SK-MEL-5 (cell line): ENCODE results near the gene MCRIP2. TPM values are rescaled to one million over a fixed set of nuclear protein-coding genes. Genes with fewer than 3 reads are reported as not detected.

Experiments
- DNase-seq: peaks from one replicate; pipeline ENCODE4 v3.0.0-alpha.2; 2016; ENCODE audit warnings: low read depth, low spot score
- in situ Hi-C: cut with HindIII; loops from 2 replicates; pipeline ENCODE4 v1.10.0; 2016; ENCODE audit warnings: low sequenced_read_pairs, high pct_unique_total_duplicates, low pct_unique_long_range_greater_than_20kb
- total RNA-seq: library from RNA; depleted of rRNA; stranded (reverse); fragments of >200 nt; shearing (Covaris generic); gene quantifications from 2 replicates; pipeline ENCODE4 v1.2.3, GENCODE V29; 2014

MCRIP2 gene
- total RNA-seq, 1 experiment from 2014 or later: 34.4 TPM

DNA sequence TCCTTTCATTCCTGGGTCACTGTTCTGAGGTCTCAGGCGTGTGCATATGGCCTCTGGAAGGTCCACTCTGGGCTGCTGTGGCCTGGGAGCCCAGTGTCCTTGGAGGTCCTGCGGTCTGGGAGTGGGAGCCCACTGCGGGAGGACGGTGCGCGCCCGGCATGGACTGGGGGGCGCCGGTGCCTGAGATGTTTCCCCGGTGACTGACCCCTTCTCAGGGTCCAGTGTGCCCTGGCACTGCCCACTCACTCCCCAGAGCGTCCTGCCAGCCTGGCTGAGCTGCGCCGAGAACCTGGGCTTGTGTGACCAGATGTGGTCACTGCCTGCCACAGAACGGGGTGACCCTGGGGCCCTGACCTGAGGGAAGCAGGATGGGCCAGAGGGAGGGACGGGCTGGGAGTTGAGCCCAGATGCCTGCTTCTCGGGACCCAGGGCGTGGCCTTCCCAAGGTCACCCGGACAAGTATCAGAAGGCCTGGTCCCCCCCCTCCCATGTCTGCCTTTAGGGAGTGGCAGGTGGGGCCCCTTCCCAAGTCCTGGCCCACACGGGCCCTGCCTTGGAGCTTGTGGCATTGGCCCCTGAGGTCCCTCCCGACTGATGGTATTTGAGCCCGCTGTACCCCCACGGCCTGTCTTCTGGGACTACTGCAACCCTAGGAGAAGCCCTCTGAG is 32.7 kb downstream of the MCRIP2 start:
- in situ Hi-C loops: no loop called here
- no peak for DNase-seq

DNA sequence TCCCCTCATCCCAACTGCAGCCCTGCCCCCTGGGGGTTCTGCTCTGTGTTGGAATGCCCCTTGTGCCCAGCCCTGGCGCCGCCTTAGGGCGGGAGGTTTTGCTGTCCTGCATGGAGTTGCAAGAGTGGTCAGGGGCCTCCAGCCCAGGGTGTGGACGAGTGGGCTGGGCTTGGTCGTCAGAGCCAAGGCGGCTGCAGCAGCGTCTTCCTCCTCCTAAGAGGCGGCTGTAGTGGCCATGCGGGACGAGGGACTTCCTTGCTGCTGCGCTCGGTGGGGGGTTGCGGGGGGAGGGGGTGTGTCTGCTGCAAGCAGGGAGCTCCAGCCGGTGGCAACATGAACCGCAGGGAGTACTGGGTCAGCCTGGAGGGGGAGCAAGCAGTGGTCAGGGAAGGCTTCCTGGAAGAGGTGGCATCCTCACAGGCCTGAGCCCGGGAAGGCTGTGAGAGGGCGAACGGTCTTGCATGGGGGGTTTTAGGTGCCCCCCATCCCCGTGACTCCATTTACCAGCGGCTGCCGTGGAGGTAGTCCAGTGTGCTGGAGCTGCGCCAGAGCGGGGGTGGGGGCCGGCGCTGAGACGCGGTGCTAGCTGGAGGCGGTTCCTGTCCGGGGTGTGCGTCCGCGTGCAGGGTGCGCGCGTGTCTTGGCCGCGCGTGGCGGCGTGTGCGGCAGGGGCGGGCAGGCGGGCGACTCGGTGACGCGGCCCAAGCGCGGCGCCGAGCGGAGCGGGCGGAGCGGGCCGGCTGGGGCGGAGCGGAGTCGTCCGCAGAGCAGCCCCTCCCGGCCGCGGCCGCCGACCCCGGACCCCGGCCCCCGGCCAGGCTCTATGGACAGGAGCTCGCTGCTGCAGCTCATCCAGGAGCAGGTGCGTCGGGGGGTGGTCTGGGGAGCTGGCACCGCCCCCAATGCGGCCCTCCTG is 33.6 kb downstream of the MCRIP2 start, which contains the start of gene RHBDL1:
Gene RHBDL1 (plus strand): TSS at position 704 of the 916 bp plus-strand sequence. CDS start 120 bp downstream, at position 824.
- in situ Hi-C loops: no loop called here
- no peak for DNase-seq

DNA sequence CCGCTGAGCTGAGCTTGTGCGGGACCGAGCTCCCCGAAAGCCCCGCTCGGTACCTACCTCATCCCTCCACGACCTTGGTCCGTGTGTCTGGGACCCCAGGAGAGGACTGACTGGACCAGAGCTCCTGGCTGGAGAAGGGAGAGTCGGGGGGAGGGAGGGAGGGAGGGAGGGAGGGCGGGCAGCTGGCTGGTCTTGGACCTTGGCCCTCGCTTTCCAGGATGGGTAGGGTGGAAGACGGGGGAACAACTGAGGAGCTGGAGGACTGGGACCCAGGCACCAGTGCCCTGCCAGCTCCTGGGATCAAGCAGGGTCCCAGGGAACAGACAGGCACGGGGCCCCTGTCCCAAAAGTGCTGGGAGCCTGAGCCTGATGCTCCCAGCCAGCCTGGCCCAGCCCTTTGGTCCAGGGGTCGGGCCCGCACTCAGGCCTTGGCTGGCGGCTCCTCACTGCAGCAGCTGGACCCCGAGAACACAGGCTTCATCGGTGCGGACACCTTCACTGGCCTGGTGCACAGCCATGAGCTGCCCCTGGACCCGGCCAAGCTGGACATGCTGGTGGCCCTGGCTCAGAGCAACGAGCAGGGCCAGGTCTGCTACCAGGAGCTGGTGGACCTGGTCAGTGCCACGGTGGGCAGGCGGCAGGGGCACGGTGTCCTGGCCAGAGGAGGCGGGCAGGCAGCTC is 34.4 kb downstream of the MCRIP2 start:
- DNase-seq: no peak
- in situ Hi-C loops: no loop called here

DNA sequence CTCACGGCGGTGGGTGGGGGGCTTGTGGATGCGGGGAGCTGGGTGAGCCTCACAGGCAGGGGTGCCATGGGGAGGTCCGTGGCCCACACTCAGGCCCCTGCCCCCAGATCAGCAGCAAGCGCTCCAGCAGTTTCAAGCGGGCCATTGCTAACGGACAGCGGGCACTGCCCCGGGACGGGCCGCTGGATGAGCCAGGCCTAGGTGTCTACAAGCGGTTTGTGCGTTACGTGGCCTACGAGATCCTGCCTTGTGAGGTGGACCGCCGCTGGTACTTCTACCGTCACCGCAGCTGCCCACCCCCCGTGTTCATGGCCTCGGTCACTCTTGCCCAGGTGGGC is 34.9 kb downstream of the MCRIP2 start:
- in situ Hi-C loops: no loop called here
- DNase-seq: no peak

DNA sequence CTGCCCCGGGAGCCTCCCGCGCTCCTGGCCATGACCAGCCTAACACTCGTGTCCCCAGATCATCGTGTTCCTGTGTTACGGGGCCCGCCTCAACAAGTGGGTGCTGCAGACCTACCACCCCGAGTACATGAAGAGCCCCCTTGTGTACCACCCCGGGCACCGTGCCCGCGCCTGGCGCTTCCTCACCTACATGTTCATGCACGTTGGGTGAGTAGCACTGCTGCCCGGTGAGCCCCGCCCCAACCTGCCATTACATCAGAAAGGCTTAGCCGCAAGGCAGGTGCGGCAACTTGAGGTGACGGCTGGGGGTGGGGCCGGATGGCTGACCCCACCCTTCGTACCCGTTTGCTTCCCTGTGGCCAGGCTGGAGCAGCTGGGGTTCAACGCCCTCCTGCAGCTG is 35.3 kb downstream of the MCRIP2 start:
- no peak for DNase-seq
- in situ Hi-C loops: no loop called here

DNA sequence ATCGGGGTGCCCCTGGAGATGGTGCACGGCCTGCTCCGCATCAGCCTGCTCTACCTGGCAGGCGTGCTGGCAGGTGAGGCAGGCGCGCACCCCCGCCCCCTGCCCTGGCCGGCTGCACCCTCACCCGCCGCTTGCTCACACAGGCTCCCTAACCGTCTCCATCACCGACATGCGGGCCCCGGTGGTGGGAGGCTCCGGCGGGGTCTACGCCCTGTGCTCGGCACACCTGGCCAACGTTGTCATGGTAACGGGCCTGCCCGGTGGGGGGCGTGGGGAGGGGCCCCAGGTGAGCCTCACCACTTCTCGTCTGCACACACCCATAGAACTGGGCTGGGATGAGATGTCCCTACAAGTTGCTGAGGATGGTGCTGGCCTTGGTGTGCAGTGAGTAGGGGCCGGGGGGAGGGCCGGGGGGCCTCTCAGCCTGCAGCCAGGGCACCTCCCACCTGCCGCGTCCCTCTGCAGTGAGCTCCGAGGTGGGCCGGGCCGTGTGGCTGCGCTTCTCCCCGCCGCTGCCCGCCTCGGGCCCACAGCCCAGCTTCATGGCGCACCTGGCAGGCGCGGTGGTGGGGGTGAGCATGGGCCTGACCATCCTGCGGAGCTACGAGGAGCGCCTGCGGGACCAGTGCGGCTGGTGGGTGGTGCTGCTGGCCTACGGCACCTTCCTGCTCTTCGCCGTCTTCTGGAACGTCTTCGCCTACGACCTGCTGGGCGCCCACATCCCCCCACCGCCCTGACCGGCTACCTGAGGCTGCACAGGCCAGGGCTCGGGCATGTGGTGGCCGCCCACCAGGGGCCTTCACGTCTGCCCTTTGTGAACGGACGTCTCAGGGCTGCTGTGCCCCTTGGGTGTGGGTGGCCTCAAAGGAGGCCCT is 35.9 kb downstream of the MCRIP2 start:
- in situ Hi-C loops: no loop called here
- DNase-seq: no peak

DNA sequence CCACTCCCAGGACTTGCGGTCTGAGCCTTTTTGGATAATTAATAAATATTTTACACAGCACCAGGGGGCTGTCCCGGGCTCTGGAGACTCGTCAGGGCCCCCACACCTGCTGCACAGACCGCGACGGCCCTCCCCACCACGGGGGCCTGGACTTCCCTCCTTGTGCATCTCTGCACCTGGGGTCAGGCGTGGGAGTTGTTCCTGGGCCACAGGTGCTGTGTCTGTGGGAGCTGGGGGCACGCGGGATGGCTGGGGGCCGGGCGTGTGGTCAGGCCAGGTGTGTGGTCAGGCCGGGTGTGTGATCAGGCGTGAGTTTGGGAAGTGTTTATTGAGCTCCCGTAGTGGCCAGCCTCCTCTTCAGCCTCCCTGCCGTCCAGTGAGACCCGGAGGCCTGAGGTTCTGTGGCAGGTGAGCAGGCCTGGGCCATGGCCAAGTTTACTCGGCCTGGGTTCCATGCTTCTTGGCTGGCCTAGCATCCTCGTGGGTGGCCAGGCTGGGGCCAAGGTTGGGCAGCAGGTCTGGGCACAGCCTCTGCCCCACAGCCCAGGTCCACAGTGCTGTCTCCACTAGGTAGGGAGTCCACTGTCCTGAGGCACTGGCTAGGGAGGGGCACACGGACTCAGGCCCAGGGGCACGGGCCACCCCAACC is 36.7 kb downstream of the MCRIP2 start:
- in situ Hi-C loops: no loop called here
- no peak for DNase-seq

DNA sequence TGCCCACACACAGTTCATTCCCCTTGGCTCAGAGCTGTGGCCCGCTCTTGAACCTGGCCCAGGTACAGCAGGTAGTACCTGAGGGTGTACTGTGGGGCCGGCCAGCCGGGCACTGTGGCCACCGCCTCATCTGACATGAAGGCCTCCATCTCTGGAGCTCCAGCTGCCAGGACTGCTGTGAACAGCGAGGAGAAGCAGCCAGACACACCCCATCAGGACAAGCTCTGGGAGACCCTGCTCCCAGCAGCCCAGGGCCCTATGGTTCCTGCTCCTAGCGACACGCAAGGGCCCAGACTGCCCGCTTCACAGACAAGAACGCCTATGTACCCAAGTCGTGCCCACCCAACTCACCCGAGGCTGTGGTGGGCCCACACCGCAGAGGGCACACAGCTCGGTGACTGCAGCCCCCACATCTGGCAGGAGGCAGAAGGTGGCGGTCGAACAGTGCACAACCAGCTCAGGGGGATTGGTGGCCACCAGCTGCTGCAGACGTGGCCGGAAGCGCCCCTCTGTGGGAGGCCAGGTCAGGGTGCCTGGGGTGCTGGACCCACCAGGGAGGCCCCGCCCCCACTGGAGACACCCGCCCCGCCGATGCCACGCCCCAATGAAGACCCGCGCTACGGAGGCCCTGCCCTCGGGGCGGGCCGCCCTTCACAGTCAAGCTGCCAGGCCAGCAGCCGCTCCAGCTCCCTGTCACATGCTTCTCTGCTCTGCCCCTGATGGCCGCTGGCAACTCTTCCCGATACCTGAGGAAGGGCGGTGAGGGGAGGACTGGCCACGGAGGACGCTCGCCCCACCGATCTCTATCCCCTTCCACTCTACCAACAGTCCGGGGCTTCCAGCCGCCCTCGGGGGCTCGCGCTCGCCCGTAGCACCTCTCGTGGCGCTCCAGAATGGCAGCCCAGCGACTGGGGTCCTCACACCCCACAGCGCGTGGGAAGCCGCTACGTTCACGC is 37.5 kb downstream of the MCRIP2 start:
- peak; percentile 73 for DNase-seq
- in situ Hi-C loops: no loop called here

DNA sequence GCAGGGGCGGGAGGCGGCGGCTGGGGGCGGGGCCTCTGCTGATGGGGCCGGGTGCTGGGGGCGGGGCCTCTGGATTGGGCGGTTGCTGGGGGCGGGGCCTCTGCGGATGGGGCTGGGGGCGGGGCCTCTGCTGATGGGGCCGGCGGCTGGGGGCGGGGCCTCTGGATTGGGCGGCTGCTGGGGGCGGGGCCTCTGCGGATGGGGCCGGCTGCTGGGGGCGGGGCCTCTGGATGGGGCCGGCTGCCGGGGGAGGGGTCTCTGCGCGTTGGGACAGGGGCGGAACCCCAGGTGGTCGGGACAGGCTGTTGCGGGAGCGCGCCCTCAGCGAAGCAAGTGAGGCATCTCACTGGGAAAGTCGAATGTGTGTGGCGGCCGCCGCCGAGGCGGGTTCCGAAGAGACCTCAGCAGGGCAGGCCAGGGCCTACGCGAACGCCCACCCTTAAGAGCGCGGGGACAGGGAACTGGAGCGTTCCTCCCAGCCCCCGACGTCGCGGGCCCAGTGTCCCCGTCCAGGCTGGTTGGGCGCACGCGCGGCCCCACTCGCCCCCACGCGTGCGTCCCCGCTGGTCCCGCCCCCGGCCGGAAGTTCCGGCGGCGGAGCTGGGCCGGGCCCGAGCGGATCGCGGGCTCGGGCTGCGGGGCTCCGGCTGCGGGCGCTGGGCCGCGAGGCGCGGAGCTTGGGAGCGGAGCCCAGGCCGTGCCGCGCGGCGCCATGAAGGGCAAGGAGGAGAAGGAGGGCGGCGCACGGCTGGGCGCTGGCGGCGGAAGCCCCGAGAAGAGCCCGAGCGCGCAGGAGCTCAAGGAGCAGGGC is 38.4 kb downstream of the MCRIP2 start, which contains the start of gene STUB1:
Gene STUB1 (plus strand): TSS at position 597 of the 811 bp plus-strand sequence. CDS start 116 bp downstream, at position 713.
- peak; percentile 80 for DNase-seq
- in situ Hi-C loops: no loop called here

DNA sequence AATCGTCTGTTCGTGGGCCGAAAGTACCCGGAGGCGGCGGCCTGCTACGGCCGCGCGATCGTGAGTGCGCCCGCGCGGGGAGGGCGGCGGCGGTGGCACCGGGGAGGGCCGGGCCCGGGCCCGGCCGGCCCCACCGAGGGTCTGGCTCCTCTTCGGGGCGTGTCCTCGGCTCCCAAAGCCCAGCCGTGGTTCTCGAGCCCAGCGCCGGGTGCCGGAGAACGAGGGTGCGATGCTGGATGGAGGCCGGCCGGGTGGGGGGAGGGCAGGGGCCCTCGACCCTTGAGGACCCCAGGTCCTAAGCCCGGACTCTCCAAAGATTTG is 39.0 kb downstream of the MCRIP2 start:
- DNase-seq: no peak

DNA sequence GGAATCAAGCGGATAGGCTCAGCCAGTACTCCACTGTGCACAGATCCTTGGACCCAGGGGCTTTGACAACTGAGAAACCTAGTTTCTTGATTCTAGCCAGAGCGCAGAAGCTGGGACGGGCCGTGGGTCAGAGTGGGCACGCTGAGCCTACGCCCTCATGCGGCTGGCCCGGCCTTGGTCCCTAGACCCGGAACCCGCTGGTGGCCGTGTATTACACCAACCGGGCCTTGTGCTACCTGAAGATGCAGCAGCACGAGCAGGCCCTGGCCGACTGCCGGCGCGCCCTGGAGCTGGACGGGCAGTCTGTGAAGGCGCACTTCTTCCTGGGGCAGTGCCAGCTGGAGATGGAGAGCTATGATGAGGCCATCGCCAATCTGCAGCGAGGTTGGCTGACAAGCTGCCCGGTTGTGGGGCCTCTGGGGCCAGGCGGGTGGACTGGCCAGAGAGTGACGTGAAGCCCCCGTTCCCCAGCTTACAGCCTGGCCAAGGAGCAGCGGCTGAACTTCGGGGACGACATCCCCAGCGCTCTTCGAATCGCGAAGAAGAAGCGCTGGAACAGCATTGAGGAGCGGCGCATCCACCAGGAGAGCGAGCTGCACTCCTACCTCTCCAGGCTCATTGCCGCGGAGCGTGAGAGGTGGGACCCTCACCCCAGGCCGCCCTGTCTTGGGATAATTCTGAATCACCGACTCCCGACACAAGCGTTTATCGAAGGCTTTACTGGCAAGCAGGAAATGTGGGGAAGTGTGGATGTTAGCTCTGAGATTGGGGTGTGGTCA is 39.5 kb downstream of the MCRIP2 start:
- in situ Hi-C loops: no loop called here
- no peak for DNase-seq

More for the DNA sequence above, 39.0 kb downstream of the MCRIP2 start:
- in situ Hi-C loops: no loop called here

DNA sequence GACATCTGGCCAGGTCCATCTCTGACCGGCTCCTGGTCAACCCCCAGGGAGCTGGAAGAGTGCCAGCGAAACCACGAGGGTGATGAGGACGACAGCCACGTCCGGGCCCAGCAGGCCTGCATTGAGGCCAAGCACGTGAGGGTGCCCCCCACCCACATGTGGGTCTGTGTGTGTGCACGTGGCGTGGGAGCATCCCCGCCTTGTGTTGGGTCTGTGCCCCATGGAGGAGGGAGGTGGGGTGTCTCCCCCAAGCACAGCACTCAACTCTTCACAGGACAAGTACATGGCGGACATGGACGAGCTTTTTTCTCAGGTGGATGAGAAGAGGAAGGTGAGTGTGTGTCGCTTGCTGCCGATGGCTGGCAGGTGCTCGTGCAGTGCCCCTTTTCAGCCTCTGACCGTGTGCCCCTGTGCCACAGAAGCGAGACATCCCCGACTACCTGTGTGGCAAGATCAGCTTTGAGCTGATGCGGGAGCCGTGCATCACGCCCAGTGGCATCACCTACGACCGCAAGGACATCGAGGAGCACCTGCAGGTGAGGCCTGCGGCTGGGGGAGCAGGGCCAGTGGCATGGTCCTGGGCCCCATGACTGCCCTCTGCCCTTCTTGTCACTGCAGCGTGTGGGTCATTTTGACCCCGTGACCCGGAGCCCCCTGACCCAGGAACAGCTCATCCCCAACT is 40.3 kb downstream of the MCRIP2 start:
- no peak for DNase-seq
- in situ Hi-C loops: no loop called here

DNA sequence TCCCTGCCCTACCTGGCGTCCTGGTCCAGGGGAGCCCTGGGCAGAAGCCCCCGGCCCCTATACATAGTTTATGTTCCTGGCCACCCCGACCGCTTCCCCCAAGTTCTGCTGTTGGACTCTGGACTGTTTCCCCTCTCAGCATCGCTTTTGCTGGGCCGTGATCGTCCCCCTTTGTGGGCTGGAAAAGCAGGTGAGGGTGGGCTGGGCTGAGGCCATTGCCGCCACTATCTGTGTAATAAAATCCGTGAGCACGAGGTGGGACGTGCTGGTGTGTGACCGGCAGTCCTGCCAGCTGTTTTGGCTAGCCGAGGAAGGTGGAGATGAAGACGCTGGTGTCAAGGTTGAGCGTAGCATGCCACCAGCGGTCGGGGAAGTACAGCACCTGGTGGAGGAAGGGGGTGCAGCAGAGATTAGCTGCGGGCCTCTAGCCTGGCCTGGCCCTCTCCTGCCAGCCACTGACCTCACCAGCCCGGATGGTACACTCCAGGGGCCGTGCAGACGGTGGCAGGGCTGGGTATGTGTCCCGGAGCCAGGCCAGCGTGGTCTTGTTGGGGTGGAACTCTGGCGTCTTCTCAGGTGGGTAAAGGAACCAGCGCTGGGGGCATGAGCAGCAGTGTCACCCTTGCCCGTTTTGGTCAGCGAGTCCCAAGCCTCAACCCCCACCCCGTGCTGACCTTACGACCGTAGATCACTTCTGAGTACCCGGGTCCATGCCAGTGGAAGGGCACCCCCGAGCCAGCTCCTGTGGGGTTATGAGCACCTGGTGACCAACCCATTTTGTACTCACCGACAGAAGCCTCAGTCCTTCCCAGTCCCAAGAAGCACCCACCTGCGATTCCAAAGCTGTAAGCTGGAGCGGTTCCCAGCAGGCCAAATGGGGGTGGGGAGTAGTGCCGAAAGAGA is 41.1 kb downstream of the MCRIP2 start:
- in situ Hi-C loops: no loop called here
- DNase-seq: no peak
